GM12878 (cell line): ENCODE measurements around the gene SHB.

Source experiments
- CREB1 ChIP-seq: IDR thresholded peaks from 2 replicates; pipeline ENCODE4 v1.6.1; 2012; ENCODE audit warnings: low read depth, mild to moderate bottlenecking, inconsistent platforms
- CTCF ChIP-seq, 3 experiments: IDR thresholded peaks in 2 of 3; conservative IDR thresholded peaks in 1 of 3; 2 replicates each; pipeline ENCODE4 v1.5.1; 2011; ENCODE audit warnings: low read depth in 3 of 3, low read length in 3 of 3, mild to moderate bottlenecking in 3 of 3, control low read depth in 2 of 3, moderate library complexity in 2 of 3, inconsistent platforms in 1 of 3, mixed read lengths in 1 of 3; ENCODE audit not compliant: control insufficient read depth in 2 of 3, insufficient read depth in 1 of 3; ENCODE audit errors: extremely low read depth in 1 of 3
- EP300 ChIP-seq, 2 experiments: fragments of 150-350 bp in 1 of 2; IDR thresholded peaks; 2 replicates each; pipeline ENCODE4 v1.6.1; 2011 to 2012; ENCODE audit warnings: low read depth in 2 of 2, low read length in 2 of 2, borderline replicate concordance in 1 of 2, improper control_type of control experiment in 1 of 2, inconsistent platforms in 1 of 2; ENCODE audit not compliant: control insufficient read depth in 1 of 2
- EZH2 ChIP-seq: IDR thresholded peaks from 2 replicates; pipeline ENCODE4 v1.6.1; 2012; ENCODE audit warnings: low read depth, mild to moderate bottlenecking, control low read depth, inconsistent platforms, low read length, borderline replicate concordance; ENCODE audit not compliant: control insufficient read depth
- JUNB ChIP-seq: IDR thresholded peaks from 2 replicates; pipeline ENCODE4 v1.6.1; 2016; ENCODE audit warnings: antibody characterized with exemption, mild to moderate bottlenecking
- JUND ChIP-seq: IDR thresholded peaks from 2 replicates; pipeline ENCODE4 v1.6.1; 2012; ENCODE audit warnings: low read depth, mild to moderate bottlenecking, low read length, improper control_type of control experiment, moderate library complexity
- PAX5 ChIP-seq: IDR thresholded peaks from 2 replicates; pipeline ENCODE4 v1.6.1; 2011; ENCODE audit warnings: low read depth, low read length, borderline replicate concordance
- POLR2AphosphoS5 ChIP-seq: IDR thresholded peaks from 2 replicates; pipeline ENCODE4 v1.6.1; 2011; ENCODE audit warnings: mild to moderate bottlenecking, low read length, inconsistent platforms
- SREBF1 ChIP-seq: IDR thresholded peaks from 2 replicates; pipeline ENCODE4 v1.6.1; 2012; ENCODE audit warnings: mild to moderate bottlenecking, low read length
- TAF1 ChIP-seq: IDR thresholded peaks from 2 replicates; pipeline ENCODE4 v1.6.1; 2011; ENCODE audit warnings: mild to moderate bottlenecking, low read depth, low read length, borderline replicate concordance
- USF2 ChIP-seq: IDR thresholded peaks from 2 replicates; pipeline ENCODE4 v1.6.1; 2011; ENCODE audit warnings: low read depth, low read length, improper control_type of control experiment, borderline replicate concordance

GRCh38 chr9:37948417-37948980 is 120.5 kb downstream of the SHB start:
- no peak for TF ChIP-seq USF2
- no peak for TF ChIP-seq CTCF (IDR thresholded peaks at IDR 0.05 in 2 of 3, conservative IDR thresholded peaks at IDR 0.05 in 1 of 3; ENCODE audit: control insufficient read depth in 2 of 3, extremely low read depth in 1 of 3, insufficient read depth in 1 of 3, low read depth in 3 of 3, low read length in 3 of 3)
- no peak for TF ChIP-seq EP300 (IDR thresholded peaks at IDR 0.05; ENCODE audit: borderline replicate concordance in 1 of 2, control insufficient read depth in 1 of 2, low read depth in 2 of 2, low read length in 2 of 2)
- TF ChIP-seq TAF1, result no peak
- TF ChIP-seq EZH2, result no peak
- TF ChIP-seq JUND, result no peak
- TF ChIP-seq SREBF1, result no peak
- no peak for TF ChIP-seq POLR2AphosphoS5
- no peak for TF ChIP-seq JUNB
- no peak for TF ChIP-seq PAX5
- TF ChIP-seq CREB1, result no peak
